Occipital lobe (tissue), 2 donors: ENCODE results near the gene SLC9A9. TPM values are rescaled to one million over a fixed set of nuclear protein-coding genes. Genes with fewer than 3 reads are reported as not detected.

Experiments
- DNase-seq: peaks from one replicate; lab custom pipeline; 2025; lab: John Stamatoyannopoulos, UW
- total RNA-seq: library from RNA; depleted of rRNA; stranded (reverse); fragments of >200 nt; gene quantifications from one replicate; pipeline ENCODE4 v1.2.3, GENCODE V29; 2014

The SLC9A9 gene
- total RNA-seq, 1 donor from 2014 or later = 7.3 TPM

DNA sequence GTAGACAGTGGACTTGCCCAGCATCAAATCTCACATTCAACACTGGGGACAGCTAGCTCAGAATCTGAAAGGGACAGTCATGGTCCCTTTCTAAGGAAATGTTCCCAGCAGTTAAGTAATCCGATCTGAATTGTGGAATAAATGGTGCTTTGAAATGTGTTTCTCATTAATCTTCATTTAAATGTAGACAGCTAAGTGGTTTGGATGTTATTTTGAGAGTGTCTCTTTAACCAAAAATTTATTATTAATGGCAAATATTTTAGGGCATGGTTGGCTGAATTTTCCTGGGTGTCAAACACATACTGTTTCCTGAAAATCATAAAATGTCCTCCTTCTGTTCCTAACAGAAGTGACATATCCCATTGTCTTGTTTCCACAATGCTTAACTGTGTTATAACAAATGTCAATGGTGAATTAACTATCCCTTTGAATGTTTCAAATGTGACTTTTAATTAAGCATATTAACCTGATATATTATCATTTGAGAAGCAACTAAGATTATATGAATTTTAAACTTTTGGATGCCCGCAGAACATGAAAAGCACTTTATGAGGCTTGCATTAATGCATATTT lies 517.9 kb downstream of the SLC9A9 start:
- DNase-seq = no peak

DNA sequence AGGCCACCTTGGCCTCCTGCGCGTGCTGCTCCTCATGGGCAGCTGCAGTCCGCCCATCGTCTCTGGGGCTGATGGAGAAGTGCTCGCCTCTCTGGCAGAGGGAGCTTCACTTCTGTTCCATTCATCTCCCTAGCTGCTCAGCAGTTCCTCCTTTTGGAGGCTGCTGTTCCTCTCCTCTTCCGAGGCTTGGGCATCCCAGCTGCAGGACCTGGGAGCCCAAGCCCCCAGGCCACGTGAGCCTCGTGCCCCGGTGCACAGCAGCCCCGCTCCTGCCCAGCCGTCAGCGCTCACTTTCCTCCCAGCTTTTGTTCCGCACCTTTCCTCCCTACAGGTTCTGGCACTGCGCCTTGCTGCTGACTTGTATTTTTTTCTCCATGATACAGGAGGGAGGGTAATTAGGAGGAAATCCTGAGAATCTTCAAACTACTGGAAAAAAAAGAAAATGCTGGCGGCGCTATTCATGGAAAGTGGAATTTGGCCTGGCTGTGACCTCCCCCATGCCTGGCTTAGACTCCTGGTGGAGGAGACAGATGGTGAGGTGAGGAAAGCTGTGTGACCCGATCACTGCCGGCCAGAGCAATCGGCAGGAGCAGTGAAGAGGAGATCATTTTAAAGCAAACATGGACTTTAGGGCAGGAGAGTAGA lies 518.6 kb downstream of the SLC9A9 start:
- no peak for DNase-seq

DNA sequence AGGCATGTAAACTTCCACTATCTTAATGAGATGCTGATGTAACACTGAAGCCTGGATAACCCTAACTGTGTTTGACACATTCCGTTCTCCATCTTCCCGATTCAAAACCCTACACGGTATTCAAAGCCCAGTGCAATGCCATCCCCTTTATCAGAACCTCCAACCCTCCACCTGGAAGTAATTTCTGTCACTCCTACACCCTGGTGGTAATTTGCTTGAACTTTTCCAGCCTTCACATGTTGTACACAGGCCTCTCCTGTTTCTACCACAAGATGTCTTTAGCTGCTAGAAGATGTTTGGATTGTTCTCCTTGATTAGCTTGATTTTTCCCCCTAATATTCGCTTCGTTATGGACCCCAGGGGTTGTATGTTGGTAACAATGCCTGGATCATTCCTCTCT lies 519.8 kb downstream of the SLC9A9 start:
- no peak for DNase-seq

DNA sequence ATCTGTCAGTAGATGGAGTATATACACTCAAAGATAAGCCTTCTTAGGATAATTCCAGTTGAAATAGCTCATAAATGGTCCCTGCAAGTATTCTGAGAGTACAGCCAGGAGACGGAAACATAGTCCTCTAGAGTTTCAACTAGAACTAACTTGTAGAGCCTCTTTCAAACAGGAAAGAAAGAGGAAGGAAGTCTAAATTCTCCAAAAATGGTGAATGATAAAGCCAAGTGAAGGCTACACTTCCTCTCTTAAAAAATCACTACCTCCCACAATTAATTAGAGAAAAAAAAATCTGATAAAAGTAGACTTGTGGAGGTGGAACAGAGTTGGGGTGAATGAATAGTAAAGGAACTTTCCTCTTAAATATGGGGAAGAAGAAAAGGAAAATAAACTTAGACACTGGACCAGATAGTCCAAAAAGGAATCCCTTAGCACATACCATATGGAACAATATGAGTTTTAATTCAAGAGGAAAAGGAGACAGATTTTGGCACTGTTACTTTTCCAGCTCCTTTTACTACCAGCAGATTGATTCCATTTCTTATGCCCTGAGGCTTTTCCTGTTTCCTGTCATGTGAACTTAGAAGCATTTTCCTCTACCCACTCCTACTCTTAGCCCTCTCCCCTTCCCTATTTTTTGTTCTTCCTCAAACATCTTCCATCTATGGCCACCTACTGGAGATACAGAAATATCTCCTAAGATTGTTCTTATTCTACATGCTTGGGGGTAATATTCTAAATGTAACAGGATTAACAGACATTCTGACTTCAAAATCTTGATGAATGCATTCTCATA lies 521.1 kb downstream of the SLC9A9 start:
- no peak for DNase-seq

DNA sequence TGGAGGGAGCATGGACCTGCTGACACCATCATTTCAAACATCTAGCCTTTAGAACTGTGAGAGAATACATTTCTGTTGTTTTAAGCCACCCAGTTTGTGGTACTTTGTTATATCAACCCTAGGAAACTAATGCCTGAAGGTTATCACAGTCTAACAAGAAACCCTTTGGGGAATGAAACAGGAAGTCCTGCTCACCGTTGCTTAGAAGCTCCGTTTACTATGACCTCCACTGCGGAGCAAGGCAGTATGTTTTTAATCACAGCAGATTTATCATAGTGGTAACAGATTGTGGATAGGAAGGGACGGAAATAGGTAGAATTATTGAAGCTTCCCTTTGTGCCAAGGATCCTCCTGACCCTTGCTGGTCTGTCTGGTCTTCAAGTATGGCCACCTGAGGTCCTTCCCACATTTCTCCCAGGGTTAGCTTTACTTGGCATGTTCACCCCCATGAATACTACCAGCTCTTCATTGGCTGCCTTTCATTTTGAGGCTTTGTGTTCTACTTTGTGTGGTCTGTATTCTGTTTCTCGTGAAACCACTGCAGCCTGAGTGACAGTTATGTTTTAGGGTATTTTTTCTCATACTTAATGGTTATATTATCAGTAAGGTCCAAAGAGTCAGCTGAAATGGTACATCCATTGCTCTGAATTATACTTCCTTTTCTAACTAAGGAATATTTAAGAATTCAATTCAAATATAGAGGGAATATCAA lies 527.1 kb downstream of the SLC9A9 start:
- DNase-seq = no peak

DNA sequence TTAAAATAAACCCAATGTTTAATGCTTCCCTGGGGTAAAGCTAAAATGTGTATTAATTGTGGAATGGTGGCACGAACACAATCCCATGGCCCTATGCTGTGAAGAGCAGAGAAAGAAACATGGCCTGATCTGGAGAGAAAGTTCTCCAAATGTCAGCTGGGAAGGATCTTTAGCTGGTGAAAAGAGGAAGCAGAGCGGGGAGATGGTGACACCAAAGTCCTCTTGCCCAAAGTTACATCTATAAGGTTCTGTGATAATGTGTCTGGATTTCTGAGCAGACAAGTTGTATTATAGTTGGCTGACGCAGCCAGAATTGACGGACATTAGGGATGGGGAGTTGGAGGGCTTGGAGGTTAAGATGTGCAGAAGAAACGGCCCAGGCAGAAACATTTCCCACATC lies 532.5 kb downstream of the SLC9A9 start:
- DNase-seq = no peak

DNA sequence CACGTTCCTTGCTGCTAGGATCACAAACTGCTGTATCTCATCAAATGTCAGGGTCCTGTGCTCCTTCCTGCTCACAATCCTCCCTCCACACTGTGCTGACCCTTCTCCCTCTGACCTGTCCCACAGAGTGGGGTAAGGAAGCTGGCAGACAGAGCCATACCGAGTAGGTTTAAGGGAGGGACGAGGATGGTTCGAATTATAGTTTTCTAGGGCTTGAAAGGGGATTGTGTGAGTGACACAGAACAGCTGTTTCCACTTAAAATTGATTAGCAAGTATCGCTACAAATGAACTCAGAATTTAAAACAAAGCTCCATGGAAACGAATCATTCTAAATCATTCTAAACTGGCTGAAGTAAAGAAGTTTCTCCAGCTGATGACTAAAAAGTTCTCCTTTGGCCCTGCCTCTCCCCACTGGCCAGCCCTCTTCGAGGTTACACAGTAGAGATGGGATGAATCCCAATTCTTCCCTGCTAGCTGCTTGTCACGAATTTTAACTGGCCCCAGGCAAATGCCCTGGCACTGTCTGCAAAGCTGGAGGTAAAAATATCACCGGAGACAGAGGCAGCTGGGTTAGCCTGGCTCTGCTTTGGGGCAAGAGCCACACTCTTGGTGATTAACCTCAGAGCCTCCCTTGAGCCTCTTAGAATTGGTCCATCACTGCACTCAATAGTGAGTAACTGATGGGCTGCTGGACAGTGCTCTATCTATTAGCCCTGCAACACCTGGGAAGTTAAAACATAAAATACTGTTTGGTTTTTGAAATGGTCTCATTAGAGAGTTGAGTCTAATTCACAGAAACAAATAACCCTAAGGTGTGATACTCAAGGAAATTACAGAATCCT lies 533.8 kb downstream of the SLC9A9 start:
- no peak for DNase-seq

DNA sequence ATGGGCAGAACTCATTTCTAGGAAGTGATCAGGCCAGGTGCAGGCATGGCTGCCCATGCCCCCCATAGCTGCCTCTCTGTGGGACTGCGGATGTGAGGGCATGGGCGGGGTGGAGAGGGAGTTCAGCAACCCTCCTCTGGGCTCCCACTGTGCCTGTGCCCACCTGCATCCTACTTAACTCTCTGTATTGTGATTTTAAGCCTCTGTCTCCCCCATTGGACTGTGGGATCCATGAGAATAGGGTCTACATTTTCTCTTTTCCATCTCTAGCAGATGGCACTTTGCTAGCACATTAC lies 534.4 kb downstream of the SLC9A9 start:
- DNase-seq = no peak

DNA sequence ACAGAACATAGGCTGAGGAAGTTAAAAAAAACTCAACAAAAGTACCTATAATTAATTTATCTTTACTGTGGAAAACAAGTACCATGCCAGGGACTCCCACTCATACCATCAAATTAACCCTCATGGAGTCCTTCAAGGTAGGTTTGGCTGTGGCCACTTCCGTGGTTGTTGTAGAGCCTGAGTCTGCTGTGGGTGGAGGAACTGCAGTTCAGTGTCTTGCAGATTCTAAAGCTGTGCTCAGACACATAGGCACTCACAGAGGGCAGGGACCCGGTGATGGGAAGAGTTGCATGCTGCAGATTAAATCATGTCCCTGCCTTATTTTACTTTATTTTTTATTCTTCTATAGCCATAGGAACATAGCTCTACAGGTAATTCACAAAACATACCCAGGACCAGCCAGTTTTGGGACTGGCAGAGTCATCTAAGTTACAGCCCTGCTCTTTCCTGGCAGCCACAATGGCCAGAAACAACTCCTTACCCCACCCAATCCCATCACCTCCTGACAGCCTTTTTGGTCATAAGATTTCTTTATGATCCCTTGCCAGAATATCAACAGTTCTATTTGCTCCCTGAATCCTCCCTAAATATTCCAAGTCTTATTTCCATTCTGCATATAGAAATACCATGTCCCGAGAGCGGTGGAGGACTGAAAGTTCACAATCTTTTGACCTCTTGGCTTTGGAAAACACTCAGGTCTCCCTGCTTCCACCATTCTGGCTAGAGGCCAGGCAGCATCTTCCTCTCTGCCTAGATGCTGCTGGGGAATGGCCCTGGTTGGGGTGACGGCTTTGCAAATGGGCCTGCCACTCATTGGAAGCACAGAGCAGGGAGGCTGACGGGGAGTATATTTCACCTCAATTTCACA lies 535.0 kb downstream of the SLC9A9 start:
- no peak for DNase-seq

DNA sequence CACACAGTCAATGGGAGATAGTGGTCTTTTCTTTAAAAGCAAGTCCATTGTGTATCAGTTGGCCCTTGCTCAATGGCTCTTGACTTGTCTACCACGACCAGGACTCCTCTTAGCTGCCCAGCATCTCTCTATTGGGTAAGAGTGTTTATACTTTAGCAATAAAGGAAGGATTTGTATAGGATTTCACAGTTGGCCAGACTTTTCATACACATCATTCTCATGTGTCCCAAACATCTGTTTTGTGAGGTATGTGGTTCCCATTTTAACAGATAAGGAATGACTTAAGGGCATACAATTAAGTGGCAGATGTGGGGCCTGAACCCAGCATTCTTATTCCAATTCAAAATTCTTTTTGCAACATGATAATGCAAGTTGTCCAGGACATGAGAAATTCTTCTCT lies 537.2 kb downstream of the SLC9A9 start:
- DNase-seq = no peak

DNA sequence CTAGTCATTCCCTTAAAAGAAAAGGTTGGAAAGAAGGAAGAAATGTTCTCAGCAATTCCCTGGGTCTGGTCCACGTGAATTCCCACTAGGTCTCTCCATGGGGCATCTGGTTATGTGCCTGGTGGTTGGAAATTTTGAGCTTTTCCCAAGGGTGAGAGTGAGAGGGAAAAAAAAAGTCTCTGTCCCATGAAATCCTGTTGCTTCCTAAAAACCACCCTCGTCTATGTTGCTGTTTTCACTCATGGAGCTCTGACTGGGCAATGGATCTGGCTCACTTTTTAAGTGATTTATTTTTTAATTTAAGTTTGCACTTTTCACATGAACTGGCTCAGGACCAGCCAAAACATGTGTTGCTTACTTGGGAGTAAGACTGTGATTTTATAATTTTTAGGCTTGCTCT lies 538.6 kb downstream of the SLC9A9 start:
- DNase-seq = no peak

DNA sequence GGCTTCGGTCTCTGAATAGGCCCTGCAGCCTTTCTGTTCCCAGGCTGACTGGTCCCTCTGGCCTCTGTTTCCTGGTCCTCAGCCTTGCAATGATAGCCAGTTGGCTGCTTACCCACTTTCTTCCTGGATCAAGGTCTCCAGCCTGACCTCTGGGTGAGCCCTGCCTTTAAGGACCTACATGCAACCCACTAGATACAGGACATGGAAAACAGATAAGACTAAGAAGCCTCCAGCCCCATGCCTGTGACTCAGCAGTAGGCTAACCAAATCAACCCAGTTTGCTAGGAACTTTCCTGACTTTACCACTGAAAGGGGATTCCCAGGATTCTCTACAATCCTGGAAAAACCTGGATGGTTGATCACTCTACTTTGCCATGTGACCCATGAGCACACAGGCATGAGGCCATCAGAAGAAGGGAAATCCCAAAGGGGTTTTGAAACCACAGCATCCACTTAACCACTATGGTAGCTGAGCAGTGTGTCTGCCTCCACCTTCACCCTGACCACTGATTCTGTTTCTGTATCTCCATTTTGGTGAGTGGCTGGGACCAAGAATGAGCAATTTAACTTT lies 540.6 kb downstream of the SLC9A9 start:
- DNase-seq = no peak

DNA sequence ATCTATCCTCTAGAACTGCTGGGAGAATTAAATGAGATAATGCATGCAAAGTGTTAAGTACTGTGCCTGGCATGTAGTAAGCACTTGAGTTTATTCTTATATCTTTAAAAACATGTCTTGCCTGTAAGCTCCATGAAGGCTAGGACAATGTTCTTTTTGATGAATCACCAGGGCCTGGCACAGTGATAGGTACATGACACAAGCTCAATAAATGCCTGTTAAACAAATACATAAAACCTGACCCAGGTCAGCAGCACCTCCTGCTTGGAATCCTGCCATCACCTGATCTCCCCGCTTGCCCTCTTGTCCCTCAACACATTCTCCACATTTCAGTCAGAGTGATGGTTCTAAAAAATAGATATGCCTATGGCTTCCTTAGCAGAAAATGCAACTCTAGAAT lies 541.9 kb downstream of the SLC9A9 start:
- no peak for DNase-seq

DNA sequence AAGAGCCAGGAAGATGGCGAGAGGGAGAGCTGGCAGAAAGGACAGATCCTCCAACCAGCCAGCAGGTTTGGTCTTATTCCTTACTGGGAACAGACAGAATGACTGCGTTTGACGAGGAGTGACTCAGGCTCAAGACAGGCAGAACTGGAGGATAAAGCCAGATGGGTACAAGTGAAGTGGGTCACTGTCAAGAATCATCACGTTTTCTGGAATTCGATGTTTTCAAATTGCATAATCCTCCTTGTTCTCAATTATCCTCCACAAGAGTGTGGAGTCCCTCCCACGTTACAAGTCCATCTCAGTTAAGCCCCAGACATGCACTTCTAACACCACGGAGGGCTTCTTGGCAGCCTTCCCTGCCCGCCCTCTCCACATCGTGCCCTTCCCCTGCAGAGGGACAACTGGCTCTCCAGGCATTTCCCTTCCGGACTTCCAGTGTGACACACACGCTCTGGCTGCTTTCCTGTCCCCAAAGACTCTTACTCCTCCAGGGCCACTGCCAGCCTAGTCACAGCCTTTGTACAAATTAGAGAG lies 545.6 kb downstream of the SLC9A9 start:
- DNase-seq = no peak

DNA sequence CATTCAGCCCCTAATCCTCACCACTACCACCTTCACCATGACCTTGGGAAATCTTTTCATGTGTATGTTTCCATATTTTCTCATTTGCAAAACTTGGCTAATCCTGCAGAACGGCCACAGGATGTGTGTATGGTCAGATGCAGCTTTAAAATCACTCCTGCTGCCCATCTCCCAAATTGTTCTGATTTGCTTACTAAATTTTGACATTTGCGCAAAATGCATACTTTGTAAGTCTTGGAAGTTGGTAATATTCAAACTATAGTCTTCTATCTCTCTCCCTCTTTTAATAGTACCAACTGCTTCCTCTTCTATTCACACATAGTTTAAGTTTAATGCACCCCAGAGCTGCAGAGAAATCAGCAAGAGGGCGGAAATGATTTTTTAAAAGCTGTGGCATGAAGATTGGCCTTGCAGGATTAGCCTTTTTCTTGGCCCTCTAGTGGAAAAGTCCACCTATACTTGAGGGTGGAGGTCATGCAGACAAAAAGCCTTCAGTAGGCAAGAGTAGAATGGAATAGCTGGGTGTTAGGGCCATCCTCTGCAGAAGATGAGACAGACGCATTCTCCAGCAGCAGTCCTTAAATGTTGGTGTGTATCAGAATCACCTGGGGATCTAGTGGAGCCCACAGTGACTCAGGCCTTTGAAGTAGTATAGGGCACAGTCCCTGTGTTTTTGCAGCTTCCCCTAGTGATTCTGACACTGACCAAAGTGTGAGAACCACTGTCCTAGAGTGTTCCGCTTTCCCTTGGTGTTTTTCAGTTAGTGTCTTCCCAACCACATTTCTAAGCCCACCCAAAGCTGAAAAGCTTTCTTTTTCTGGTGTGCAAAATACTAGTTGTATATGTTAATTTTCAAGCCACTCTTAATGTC lies 547.0 kb downstream of the SLC9A9 start:
- DNase-seq = no peak

DNA sequence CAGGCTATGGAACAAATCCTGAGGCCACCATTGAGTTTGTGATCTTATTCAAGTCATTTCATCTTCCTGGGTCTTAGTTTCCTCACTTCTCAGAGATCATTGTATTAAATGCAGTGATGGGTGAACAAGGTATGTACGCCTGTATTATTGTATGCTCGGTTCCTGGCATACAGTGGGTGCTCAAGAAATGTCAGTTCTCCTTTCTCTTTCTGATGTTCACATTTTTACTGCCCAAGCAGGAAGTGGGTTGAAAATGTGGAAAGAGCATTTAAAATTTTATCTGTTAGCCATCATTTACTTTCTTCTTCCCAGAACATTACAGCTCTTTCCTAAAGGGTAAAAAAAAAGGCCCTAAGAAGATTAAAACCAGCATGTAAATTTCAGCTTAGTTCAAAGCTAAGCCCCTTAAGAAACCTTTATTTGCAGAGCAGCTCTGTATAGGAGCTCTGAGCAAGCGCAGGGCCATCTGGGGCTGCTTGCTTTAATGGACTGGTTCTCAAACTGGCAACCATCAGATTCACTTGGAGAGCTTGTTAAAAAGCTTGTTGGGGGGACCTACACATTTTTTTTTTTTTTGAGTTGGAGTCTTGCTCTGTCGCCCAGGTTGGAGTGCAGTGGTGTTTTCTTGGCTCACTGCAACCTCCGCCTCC lies 549.3 kb downstream of the SLC9A9 start:
- no peak for DNase-seq

DNA sequence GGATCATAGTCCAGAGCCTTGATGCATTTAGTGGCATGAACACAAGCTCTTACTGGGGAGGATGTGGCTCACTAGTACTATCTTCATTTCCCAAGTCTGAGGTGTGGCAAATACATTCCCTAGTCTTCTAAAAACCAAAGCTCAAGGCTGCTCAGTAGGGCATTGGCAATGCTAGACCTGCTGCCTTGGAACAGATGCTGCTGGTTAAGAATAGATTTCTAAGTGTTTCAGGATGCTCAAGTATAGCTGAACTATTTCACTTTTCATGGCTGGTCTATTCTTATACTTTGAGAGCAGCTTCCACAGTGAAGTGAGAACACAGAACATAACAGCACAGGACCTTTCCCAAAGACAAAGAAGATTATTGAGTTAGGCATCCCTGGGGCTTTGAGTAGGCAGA lies 549.9 kb downstream of the SLC9A9 start:
- no peak for DNase-seq
